Uterus (tissue), 4 donors: ENCODE results near the gene PCDH9. TPM values are rescaled to one million over a fixed set of nuclear protein-coding genes. Genes with fewer than 3 reads are reported as not detected.
"Not testable (repeated sequence)": the region's sequence is repeated elsewhere in the genome, so short reads cannot be mapped to it uniquely, and the experiment has no call there.

Source experiments
- DNase-seq, 2 donors: peaks; one replicate each; pipeline ENCODE4 v3.0.0-alpha.2; 2019 to 2020
- H3K27ac ChIP-seq, 2 donors: fragments of 200-600 bp; sonication (generic); 1 replicate in 1 of 2; 2 replicates in 1 of 2; pipeline ENCODE4 v1.5.1; 2016 to 2018
- H3K27me3 ChIP-seq, 2 donors: fragments of 200-600 bp; sonication (generic); one replicate each; pipeline ENCODE4 v1.5.1; 2018 to 2019; ENCODE audit warnings: control low read depth in 1 of 2
- H3K36me3 ChIP-seq, 2 donors: fragments of 200-600 bp; sonication (generic); one replicate each; pipeline ENCODE4 v1.5.1; 2019; ENCODE audit warnings: control low read depth in 1 of 2
- H3K4me1 ChIP-seq, 2 donors: fragments of 200-600 bp; sonication (generic); one replicate each; pipeline ENCODE4 v1.5.1; 2018 to 2019; ENCODE audit warnings: control low read depth in 1 of 2
- H3K4me3 ChIP-seq, 2 donors: fragments of 200-600 bp; sonication (generic); 1 replicate in 1 of 2; 2 replicates in 1 of 2; pipeline ENCODE4 v1.5.1; 2018 to 2019; ENCODE audit warnings: mild to moderate bottlenecking in 1 of 2
- H3K9me3 ChIP-seq, 2 donors: fragments of 200-600 bp; sonication (generic); one replicate each; pipeline ENCODE4 v1.5.1; 2019; ENCODE audit warnings: control low read depth in 1 of 2
- POLR2A ChIP-seq, 2 donors: fragments of 450-650 bp; IDR thresholded peaks; one replicate each; pipeline ENCODE4 v1.6.1; 2016; ENCODE audit warnings: antibody characterized with exemption in 2 of 2, mild to moderate bottlenecking in 1 of 2, moderate library complexity in 1 of 2
- intact Hi-C: fragments of 100-400 bp; cut with DNase I; formaldehyde crosslinking; loops from one replicate; pipeline ENCODE4 v1.15.1; 2023; ENCODE audit warnings: low total_unique reads
- small RNA-seq: library from RNA; depleted of rRNA; stranded (forward); fragments of <200 nt; gene quantifications from one replicate; pipeline ENCODE3, GENCODE V24; 2016
- total RNA-seq, 4 donors: library from RNA; depleted of rRNA in 3 of 4; stranded (reverse); fragments of >200 nt in 3 of 4; gene quantifications; one replicate each; pipeline versions ENCODE4 v1.1.0 to v1.2.4, GENCODE V29; 2014 to 2023
- TF ChIP-seq, protein P1 (sequence below), 4 experiments: fragments of 200-600 bp in 2 of 4; fragments of 450-650 bp in 2 of 4; sonication (generic) in 2 of 4; IDR thresholded peaks; one replicate each; pipeline ENCODE4 v1.5.1; 2016 to 2019; ENCODE audit warnings: antibody characterized with exemption in 4 of 4, mild to moderate bottlenecking in 2 of 4, moderate library complexity in 1 of 4
- donor health status: DM: yes; HTN: yes; CAD: no.

Gene PCDH9
- total RNA-seq, 4 donors from 2014 or later: 0.51 to 45.7 (median 2.1) TPM

DNA sequence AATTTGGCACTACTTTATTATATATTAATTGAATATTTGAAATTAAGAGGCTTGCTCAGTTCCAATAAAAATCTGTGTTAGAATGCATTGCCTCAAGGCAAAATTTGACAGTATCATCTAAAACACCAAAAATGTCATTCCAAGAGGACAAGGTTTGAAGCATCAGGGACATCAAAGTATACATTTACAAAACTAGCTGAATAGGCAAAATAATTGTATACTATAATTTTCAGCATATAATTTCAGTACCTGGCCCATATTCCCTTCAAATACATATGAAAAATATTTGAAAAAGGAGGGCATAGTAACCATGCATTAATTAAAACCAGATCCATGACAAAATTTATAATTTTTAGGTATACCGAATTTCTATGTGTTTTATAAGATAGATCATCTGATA, 963.8 kb downstream of the PCDH9 start:
- no peaks in the 10 kb centered on the region for H3K9me3 ChIP-seq
- no peak for DNase-seq
- intact Hi-C loops: no loop called here
- no peaks in the 10 kb centered on the region for H3K36me3 ChIP-seq
- TF ChIP-seq, protein P1, sequence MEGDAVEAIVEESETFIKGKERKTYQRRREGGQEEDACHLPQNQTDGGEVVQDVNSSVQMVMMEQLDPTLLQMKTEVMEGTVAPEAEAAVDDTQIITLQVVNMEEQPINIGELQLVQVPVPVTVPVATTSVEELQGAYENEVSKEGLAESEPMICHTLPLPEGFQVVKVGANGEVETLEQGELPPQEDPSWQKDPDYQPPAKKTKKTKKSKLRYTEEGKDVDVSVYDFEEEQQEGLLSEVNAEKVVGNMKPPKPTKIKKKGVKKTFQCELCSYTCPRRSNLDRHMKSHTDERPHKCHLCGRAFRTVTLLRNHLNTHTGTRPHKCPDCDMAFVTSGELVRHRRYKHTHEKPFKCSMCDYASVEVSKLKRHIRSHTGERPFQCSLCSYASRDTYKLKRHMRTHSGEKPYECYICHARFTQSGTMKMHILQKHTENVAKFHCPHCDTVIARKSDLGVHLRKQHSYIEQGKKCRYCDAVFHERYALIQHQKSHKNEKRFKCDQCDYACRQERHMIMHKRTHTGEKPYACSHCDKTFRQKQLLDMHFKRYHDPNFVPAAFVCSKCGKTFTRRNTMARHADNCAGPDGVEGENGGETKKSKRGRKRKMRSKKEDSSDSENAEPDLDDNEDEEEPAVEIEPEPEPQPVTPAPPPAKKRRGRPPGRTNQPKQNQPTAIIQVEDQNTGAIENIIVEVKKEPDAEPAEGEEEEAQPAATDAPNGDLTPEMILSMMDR (IDR thresholded peaks at IDR 0.05): no peak
- TF ChIP-seq POLR2A (IDR thresholded peaks at IDR 0.05): no peak
- no peaks in the 10 kb centered on the region for H3K4me1 ChIP-seq
- no peak overlapping the region for H3K27ac ChIP-seq
- H3K4me3 ChIP-seq: no peak overlapping the region
- H3K27me3 ChIP-seq: no peaks in the 10 kb centered on the region

GRCh38 chr13:66265371-66265770, 964.8 kb downstream of the PCDH9 start:
- Histone ChIP-seq H3K27ac (peak overlapping the region in 1 of 2 donors; percentile 44), H3K9me3 (no peaks in the 10 kb centered on the region), H3K4me1 (no peaks in the 10 kb centered on the region), H3K27me3 (no peaks in the 10 kb centered on the region), H3K36me3 (no peaks in the 10 kb centered on the region), H3K4me3 (no peak overlapping the region)
- TF ChIP-seq, protein P1 (IDR thresholded peaks at IDR 0.05): no peak
- TF ChIP-seq POLR2A (IDR thresholded peaks at IDR 0.05): no peak
- intact Hi-C loops: no loop called here
- no peak for DNase-seq

DNA sequence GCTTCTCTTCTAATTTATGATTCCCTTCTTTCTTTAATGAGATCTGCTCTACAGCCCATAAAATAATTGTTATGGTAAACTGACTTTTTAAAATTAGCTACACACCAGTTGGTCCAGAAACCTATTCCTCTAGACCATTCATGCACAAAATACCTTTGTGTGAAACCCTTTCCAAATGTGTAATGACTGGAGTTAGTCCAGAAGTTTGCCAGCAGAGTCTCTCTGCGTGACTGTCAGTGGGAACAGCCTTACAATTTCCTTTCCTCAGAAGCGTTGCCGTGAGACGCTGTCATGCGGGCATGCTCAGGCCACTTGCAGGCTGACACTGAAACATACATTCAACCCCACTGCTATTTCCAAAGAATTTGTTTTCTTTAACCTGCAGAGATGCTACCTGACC, 965.2 kb downstream of the PCDH9 start:
- TF ChIP-seq POLR2A (IDR thresholded peaks at IDR 0.05): no peak
- TF ChIP-seq, protein P1 (IDR thresholded peaks at IDR 0.05): no peak
- no peak for DNase-seq
- no peak overlapping the region for H3K4me3 ChIP-seq
- no peaks in the 10 kb centered on the region for H3K27me3 ChIP-seq
- no peaks in the 10 kb centered on the region for H3K36me3 ChIP-seq
- no peaks in the 10 kb centered on the region for H3K9me3 ChIP-seq
- no peaks in the 10 kb centered on the region for H3K4me1 ChIP-seq
- intact Hi-C loops: no loop called here
- peak overlapping the region in 1 of 2 donors; percentile 44 for H3K27ac ChIP-seq

DNA sequence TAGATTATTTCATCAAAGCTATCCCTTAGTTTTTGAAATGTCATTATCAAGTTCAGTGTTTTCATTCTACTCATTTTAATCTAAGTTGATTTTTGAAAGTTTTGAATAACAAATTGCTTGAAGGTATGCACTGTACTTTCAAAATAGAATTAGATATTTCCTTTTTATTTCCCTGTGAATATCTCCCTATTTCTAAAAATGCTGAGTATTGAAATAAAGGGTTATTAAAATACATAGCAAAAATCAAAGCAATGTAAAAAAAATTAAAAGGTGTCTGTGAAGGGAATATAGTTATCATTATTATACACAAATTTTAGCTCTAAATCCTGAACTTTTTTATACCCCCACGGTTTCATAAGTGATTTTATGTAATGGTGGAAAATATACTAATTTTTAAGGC, 967.8 kb downstream of the PCDH9 start:
- Histone ChIP-seq H3K27me3 (no peaks in the 10 kb centered on the region), H3K27ac (no peak overlapping the region), H3K4me1 (no peaks in the 10 kb centered on the region), H3K4me3 (no peak overlapping the region), H3K9me3 (no peaks in the 10 kb centered on the region), H3K36me3 (no peaks in the 10 kb centered on the region)
- DNase-seq: no peak
- TF ChIP-seq POLR2A (IDR thresholded peaks at IDR 0.05): no peak
- TF ChIP-seq, protein P1 (IDR thresholded peaks at IDR 0.05): no peak
- intact Hi-C loops: no loop called here

DNA sequence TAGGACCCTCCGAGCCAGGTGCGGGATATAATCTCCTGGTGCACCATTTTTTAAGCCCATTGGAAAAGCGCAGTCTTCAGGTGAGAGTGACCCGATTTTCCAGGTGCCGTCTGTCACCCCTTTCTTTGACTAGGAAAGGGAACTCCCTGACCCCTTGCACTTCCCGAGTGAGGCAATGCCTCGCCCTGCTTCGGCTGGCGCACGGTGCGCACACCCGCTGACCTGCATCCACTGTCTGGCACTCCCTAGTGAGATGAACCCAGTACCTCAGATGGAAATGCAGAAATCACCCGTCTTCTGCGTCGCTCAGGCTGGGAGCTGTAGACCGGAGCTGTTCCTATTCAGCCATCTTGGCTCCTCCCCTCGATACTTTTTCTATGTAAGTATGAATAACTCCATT, 970.7 kb downstream of the PCDH9 start:
- intact Hi-C loops, DNase-seq, H3K36me3 ChIP-seq, H3K9me3 ChIP-seq, H3K27ac ChIP-seq, H3K4me3 ChIP-seq, H3K4me1 ChIP-seq, H3K27me3 ChIP-seq: not testable (repeated sequence)

Small RNAs within 50 kb of the gene (small RNA-seq; reads per million reads assigned to genes)
- gene RNU7-87P: not detected
